HL-60 (cell line): ENCODE measurements around the gene TNC.

Source experiments
- DNase-seq, 2 experiments: peaks; one replicate each; pipeline ENCODE4 v3.0.0-alpha.2; 2010 to 2020; ENCODE audit warnings: low read depth in 1 of 2, low spot score in 1 of 2
- H3K27ac ChIP-seq: fragments of 250-450 bp; sonication (Bioruptor Pico); replicated peaks from 2 replicates; pipeline ENCODE4 v1.5.1; 2020; ENCODE audit warnings: mild to moderate bottlenecking, moderate library complexity
- H3K27me3 ChIP-seq: fragments of 250-450 bp; sonication (Bioruptor Pico); 2 replicates; pipeline ENCODE4 v1.5.1; 2021; ENCODE audit warnings: mild to moderate bottlenecking, moderate library complexity; ENCODE audit not compliant: insufficient read depth, poor library complexity, severe bottlenecking
- H3K4me3 ChIP-seq: replicated peaks from 2 replicates; pipeline ENCODE4 v1.5.1; 2011; ENCODE audit warnings: mild to moderate bottlenecking, control low read depth, low read length; ENCODE audit not compliant: insufficient read depth
- CTCF ChIP-seq: IDR thresholded peaks from one replicate; pipeline ENCODE4 v1.5.1; 2011; ENCODE audit warnings: low read length, control low read depth, inconsistent platforms; ENCODE audit not compliant: insufficient read depth
- GABPA ChIP-seq: IDR thresholded peaks from 2 replicates; pipeline ENCODE4 v1.6.1; 2012; ENCODE audit warnings: low read depth
- POLR2AphosphoS5 ChIP-seq: IDR thresholded peaks from 2 replicates; pipeline ENCODE4 v1.6.1; 2012; ENCODE audit warnings: low read depth
- REST ChIP-seq: IDR thresholded peaks from 2 replicates; pipeline ENCODE4 v1.6.1; 2012; ENCODE audit warnings: low read depth; ENCODE audit not compliant: insufficient replicate concordance
- SPI1 ChIP-seq: IDR thresholded peaks from 2 replicates; pipeline ENCODE4 v1.6.1; 2012; ENCODE audit warnings: low read depth, mild to moderate bottlenecking, borderline replicate concordance

The TNC gene

GRCh38 chr9:115035841-115036612 is 81.9 kb downstream of the TNC start:
- Histone ChIP-seq H3K4me3 (no peak overlapping the region), H3K27me3 (no peaks in the 10 kb centered on the region), H3K27ac (no peak overlapping the region)
- peak in 1 of 2 experiments; percentile 68 for DNase-seq
- peak; percentile 86 for TF ChIP-seq SPI1
- no peak for TF ChIP-seq CTCF

GRCh38 chr9:115034801-115035200 is 83.2 kb downstream of the TNC start:
- Histone ChIP-seq H3K27me3 (no peaks in the 10 kb centered on the region), H3K4me3 (no peak overlapping the region), H3K27ac (no peak overlapping the region)
- no peak for DNase-seq
- TF ChIP-seq REST (no peak), SPI1 (no peak), CTCF (no peak), GABPA (no peak), POLR2AphosphoS5 (no peak)

- Histone ChIP-seq H3K27ac (no peak overlapping the region), H3K4me3 (no peak overlapping the region), H3K27me3 (no peaks in the 10 kb centered on the region)
- no peak for TF ChIP-seq GABPA
- no peak for TF ChIP-seq CTCF
- no peak for TF ChIP-seq SPI1
- no peak for DNase-seq
Observed at GRCh38 chr9:115033800-115034199, 84.2 kb downstream of the TNC start.

- Histone ChIP-seq H3K4me3 (no peak overlapping the region), H3K27ac (no peak overlapping the region), H3K27me3 (no peaks in the 10 kb centered on the region)
- no peak for DNase-seq
- TF ChIP-seq GABPA (no peak), POLR2AphosphoS5 (no peak), CTCF (no peak), REST (no peak), SPI1 (no peak)
Observed at GRCh38 chr9:115032296-115032695, 85.7 kb downstream of the TNC start.
